Measurements from ENCODE around the gene MCU. TPM values are rescaled to one million over a fixed set of nuclear protein-coding genes. Genes with fewer than 3 reads are reported as not detected.
"Not testable (repeated sequence)": the region's sequence is repeated elsewhere in the genome, so short reads cannot be mapped to it uniquely, and the experiment has no call there.

MCU gene
- total and polyA plus RNA-seq, 2 donors (not counting 1 experiment from before 2014, with no cell fraction given), result 40.5 to 77.1 TPM

GRCh38 chr10:72899545-72899944, 207.6 kb downstream of the MCU start:
- H3K9me3 ChIP-seq (ENCODE audit: control insufficient read depth, insufficient read depth, low read depth, low read length), result no peaks in the 10 kb centered on the region
- no peaks in the 10 kb centered on the region for H4K20me1 ChIP-seq (ENCODE audit: control insufficient read depth, extremely low read depth, insufficient read depth, low read length)
- H2AFZ ChIP-seq (ENCODE audit: low read length), result no peak overlapping the region
- H3K36me3 ChIP-seq (ENCODE audit: control insufficient read depth, insufficient read depth, low read length), result no peaks in the 10 kb centered on the region
- H3K27ac ChIP-seq (ENCODE audit: insufficient read depth, low read length), result no peak overlapping the region
- no peak overlapping the region for H3K4me3 ChIP-seq (replicated peaks in 1 of 4; ENCODE audit: control extremely low read depth in 1 of 4, insufficient read depth in 1 of 4, low read depth in 3 of 4, low read length in 4 of 4)
- H3K79me2 ChIP-seq (ENCODE audit: control insufficient read depth, insufficient read depth, low read length), result no peaks in the 10 kb centered on the region
- TF ChIP-seq CTCF (conservative IDR thresholded peaks at IDR 0.05 in 1 of 2, IDR thresholded peaks at IDR 0.05 in 1 of 2; ENCODE audit: low read depth in 1 of 2, low read length in 2 of 2) (no peak), EZH2 (IDR thresholded peaks at IDR 0.05; ENCODE audit: low read length, missing control alignments) (no peak)
- H3K4me2 ChIP-seq (ENCODE audit: extremely low read depth, insufficient read depth, low read length), result no peak overlapping the region
- H3K27me3 ChIP-seq (ENCODE audit: control insufficient read depth, insufficient read depth, low read length), result no peaks in the 10 kb centered on the region
- H3K9ac ChIP-seq (ENCODE audit: insufficient read depth, low read length), result no peak overlapping the region
- DNase-seq (ENCODE audit: low read depth in 2 of 2), result no peak
- H3K4me1 ChIP-seq (ENCODE audit: control insufficient read depth, extremely low read depth, insufficient read depth, low read length), result no peaks in the 10 kb centered on the region

GRCh38 chr10:72903941-72904446, 212.1 kb downstream of the MCU start:
- not testable (repeated sequence) for H3K4me2 ChIP-seq (ENCODE audit: extremely low read depth, insufficient read depth, low read length); H3K9me3 ChIP-seq (ENCODE audit: control insufficient read depth, insufficient read depth, low read depth, low read length); H3K27me3 ChIP-seq (ENCODE audit: control insufficient read depth, insufficient read depth, low read length); DNase-seq (ENCODE audit: low read depth in 2 of 2); H3K4me1 ChIP-seq (ENCODE audit: control insufficient read depth, extremely low read depth, insufficient read depth, low read length); H3K9ac ChIP-seq (ENCODE audit: insufficient read depth, low read length); H2AFZ ChIP-seq (ENCODE audit: low read length); H4K20me1 ChIP-seq (ENCODE audit: control insufficient read depth, extremely low read depth, insufficient read depth, low read length); H3K27ac ChIP-seq (ENCODE audit: insufficient read depth, low read length); H3K4me3 ChIP-seq (replicated peaks in 1 of 4; ENCODE audit: control extremely low read depth in 1 of 4, insufficient read depth in 1 of 4, low read depth in 3 of 4, low read length in 4 of 4); H3K79me2 ChIP-seq (ENCODE audit: control insufficient read depth, insufficient read depth, low read length); H3K36me3 ChIP-seq (ENCODE audit: control insufficient read depth, insufficient read depth, low read length)

GRCh38 chr10:72904806-72905205, 212.9 kb downstream of the MCU start:
- TF ChIP-seq EZH2 (IDR thresholded peaks at IDR 0.05; ENCODE audit: low read length, missing control alignments) (no peak), CTCF (conservative IDR thresholded peaks at IDR 0.05 in 1 of 2, IDR thresholded peaks at IDR 0.05 in 1 of 2; ENCODE audit: low read depth in 1 of 2, low read length in 2 of 2) (no peak)
- no peak overlapping the region for H3K27ac ChIP-seq (ENCODE audit: insufficient read depth, low read length)
- H3K27me3 ChIP-seq (ENCODE audit: control insufficient read depth, insufficient read depth, low read length), result no peaks in the 10 kb centered on the region
- H3K9ac ChIP-seq (ENCODE audit: insufficient read depth, low read length), result no peak overlapping the region
- no peaks in the 10 kb centered on the region for H3K4me1 ChIP-seq (ENCODE audit: control insufficient read depth, extremely low read depth, insufficient read depth, low read length)
- H3K4me3 ChIP-seq (replicated peaks in 1 of 4; ENCODE audit: control extremely low read depth in 1 of 4, insufficient read depth in 1 of 4, low read depth in 3 of 4, low read length in 4 of 4), result no peak overlapping the region
- no peaks in the 10 kb centered on the region for H3K36me3 ChIP-seq (ENCODE audit: control insufficient read depth, insufficient read depth, low read length)
- H3K79me2 ChIP-seq (ENCODE audit: control insufficient read depth, insufficient read depth, low read length), result no peaks in the 10 kb centered on the region
- DNase-seq (ENCODE audit: low read depth in 2 of 2), result no peak
- no peaks in the 10 kb centered on the region for H4K20me1 ChIP-seq (ENCODE audit: control insufficient read depth, extremely low read depth, insufficient read depth, low read length)
- no peak overlapping the region for H2AFZ ChIP-seq (ENCODE audit: low read length)
- H3K4me2 ChIP-seq (ENCODE audit: extremely low read depth, insufficient read depth, low read length), result no peak overlapping the region
- H3K9me3 ChIP-seq (ENCODE audit: control insufficient read depth, insufficient read depth, low read depth, low read length), result no peaks in the 10 kb centered on the region

Measured in fibroblast of lung (primary cell).